ENCODE measurements around the gene PCDHGA1.

- TF ChIP-seq CTCF (IDR thresholded peaks at IDR 0.05) (no peak), EZH2 (IDR thresholded peaks at IDR 0.05) (no peak)
Measured at GRCh38 chr5:141319699-141320098, 10.6 kb upstream of the PCDHGA1 start.
